ENCODE data around the gene LTBP1.

Gene LTBP1

DNA sequence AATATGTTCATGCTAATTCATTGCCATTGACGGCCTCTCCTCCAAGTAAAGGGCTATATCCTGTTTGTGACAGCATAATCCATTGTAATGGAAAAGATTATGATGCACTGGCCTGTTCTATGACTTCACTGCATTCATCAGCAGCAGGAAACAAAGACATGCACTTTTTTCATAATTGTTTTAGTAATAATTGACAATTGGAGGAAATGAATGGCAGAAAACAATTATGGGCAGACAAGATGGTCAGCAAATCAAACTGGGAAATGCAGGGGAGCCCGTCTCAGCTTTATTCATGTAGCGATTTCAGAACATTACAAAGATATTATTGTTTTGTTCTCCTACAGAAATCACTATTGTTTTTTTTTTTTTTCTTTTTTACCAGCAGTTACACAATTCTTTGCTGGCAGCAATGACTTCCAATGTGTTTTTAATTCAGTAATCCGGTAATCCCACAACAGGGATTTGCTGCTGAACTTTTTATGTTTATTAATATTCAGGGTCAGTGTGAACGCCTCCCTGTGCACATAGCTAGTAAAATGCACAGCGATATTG, 495.9 kb downstream of the LTBP1 start:
- no peak overlapping the region for H3K27ac ChIP-seq
- ChIA-PET POLR2A (ENCODE audit: low non-redundant PET) (no interaction called here), CTCF (no interaction called here)
- DNase-seq (ENCODE audit: low spot score), result no peak
- TF ChIP-seq, protein P1, sequence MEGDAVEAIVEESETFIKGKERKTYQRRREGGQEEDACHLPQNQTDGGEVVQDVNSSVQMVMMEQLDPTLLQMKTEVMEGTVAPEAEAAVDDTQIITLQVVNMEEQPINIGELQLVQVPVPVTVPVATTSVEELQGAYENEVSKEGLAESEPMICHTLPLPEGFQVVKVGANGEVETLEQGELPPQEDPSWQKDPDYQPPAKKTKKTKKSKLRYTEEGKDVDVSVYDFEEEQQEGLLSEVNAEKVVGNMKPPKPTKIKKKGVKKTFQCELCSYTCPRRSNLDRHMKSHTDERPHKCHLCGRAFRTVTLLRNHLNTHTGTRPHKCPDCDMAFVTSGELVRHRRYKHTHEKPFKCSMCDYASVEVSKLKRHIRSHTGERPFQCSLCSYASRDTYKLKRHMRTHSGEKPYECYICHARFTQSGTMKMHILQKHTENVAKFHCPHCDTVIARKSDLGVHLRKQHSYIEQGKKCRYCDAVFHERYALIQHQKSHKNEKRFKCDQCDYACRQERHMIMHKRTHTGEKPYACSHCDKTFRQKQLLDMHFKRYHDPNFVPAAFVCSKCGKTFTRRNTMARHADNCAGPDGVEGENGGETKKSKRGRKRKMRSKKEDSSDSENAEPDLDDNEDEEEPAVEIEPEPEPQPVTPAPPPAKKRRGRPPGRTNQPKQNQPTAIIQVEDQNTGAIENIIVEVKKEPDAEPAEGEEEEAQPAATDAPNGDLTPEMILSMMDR (conservative IDR thresholded peaks at IDR 0.05; ENCODE audit: low read depth), result no peak

DNA sequence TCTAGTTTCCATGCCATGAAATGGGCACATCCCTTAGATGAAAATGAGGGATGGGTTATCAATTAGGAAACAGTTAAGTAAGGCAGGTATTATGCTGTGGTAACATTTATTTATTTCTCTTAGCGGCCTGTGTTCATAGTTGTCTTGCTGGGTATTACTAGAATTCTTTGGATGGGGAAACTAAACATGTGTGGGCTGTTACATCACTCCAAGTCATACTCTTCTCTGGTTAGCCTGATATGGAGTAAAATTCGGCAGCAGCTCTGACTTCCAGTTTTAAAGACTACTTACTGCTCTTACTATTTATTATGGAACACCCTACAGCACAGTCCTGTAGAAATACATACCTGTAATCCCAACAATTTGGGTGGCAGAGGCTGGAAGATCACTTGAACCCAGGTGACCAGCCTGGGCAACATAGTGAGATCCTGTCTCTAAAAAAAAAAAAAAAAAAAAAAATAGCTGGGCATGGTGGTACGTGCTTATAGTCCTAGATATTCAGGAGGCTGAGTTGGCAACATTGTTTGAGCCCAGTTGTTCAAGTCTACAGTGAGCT, 496.6 kb downstream of the LTBP1 start:
- TF ChIP-seq, protein P1 (conservative IDR thresholded peaks at IDR 0.05; ENCODE audit: low read depth), result no peak
- CTCF ChIA-PET, result no interaction called here
- POLR2A ChIA-PET (ENCODE audit: low non-redundant PET), result no interaction called here
- no peak for DNase-seq (ENCODE audit: low spot score)
- H3K27ac ChIP-seq, result no peak overlapping the region

DNA sequence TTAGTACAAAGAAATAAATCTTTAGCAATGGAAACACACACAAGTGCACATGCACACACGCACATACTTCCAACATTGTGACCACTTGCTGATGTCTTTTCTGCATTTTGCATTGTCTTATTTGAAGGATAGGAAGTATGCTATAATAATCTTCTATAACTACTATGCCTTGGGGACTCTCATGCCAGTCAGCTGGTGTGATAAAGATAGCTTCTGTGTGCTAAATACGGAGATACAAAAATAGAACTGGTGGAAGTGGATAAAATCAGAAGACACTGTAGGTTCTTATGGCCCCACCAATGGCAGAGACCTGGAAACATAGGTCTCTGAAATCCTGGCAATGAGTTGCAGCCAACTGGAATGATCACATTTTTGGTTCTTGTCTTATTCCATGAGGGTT, 498.2 kb downstream of the LTBP1 start:
- POLR2A ChIA-PET (ENCODE audit: low non-redundant PET), result no interaction called here
- no peak for DNase-seq (ENCODE audit: low spot score)
- no peak overlapping the region for H3K27ac ChIP-seq
- TF ChIP-seq, protein P1 (conservative IDR thresholded peaks at IDR 0.05; ENCODE audit: low read depth), result no peak
- CTCF ChIA-PET, result interaction anchor here (0.5 to 0.6 kb wide), 3 partner anchors 11 to 339 kb away, joined by 3 to 5 read pairs (median 3); no protein-coding TSS in a partner anchor

DNA sequence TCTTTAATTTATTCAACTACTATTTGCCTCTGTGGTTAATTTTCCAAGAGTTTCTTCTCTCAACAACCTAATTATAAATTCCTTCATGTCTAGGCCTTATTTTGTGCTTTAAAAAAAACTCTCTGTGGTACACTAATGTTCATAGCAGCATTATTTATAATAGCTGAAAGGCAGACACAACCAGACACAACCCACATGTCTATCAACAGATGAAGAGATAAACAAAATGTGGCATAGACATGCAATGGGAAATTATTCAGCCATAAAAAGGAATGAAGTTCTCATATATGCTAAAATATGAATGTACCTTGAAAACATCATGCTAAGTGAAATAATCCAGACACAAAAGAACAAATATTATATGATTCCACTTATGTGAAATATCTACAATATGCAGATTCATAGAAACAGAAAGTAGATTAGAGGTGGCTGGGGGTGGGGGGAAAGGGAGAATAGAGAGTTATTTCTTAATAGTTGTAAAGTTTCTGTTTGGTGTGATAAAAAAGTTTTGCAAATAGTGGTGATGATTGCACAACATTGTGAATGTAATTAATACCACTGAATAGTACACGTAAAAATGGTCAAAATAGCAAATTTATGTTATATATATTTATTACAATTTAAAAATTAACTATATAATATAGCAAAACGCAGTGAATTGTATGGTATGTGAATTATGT, 501.6 kb downstream of the LTBP1 start:
- POLR2A ChIA-PET (ENCODE audit: low non-redundant PET), result no interaction called here
- DNase-seq (ENCODE audit: low spot score), result no peak
- H3K27ac ChIP-seq, result no peak overlapping the region
- TF ChIP-seq, protein P1 (conservative IDR thresholded peaks at IDR 0.05; ENCODE audit: low read depth), result no peak
- CTCF ChIA-PET, result no interaction called here

All from RWPE1 (cell line).